Measurements from ENCODE around the gene UNC5A. TPM values are rescaled to one million over a fixed set of nuclear protein-coding genes. Genes with fewer than 3 reads are reported as not detected.

The UNC5A gene
- total RNA-seq, 1 experiment from 2014 or later, result 0.07 TPM

DNA sequence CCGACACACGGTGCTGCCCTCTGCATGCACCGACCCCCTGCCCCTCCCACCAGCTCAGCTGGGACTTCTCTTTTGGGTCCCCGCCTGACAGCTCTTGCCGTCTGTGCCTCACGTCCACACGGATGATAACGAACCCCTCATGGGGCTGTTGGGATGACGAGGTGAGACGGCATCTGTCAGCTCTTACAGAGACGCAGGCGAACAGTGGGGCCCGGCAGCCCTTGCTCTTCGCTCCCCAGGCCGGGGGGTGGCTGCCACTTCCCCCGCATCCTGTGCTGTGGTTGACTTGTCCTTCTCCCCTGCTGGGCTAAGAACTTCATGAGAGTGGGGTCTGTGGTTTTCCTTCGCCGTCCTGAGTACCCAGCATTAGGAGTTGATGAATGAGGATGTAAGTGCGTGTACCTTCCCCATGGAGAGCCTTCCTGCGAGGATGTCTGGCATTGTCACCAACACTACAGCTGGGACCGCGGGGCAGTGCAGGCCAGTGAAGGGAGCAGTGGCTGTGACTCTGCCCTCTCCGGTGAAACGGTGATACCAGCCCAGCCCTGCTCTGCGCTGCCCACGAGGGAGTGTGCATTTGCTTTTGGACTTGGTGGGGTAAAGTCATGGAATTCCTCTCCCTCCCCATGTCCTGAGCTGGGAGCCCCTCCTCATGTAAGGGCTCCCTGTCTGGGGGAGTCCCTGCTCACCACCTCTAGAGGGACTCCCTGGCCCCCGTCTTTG is 65.6 kb downstream of the UNC5A start:
- Histone ChIP-seq H3K9ac (ENCODE audit: low read length) (no peak overlapping the region), H3F3A (ENCODE audit: low read length, unreplicated experiment) (no peaks in the 10 kb centered on the region), H3K4me3 (ENCODE audit: low read length) (no peak overlapping the region), H2AFZ (ENCODE audit: low read length) (no peak overlapping the region), H3K4me1 (ENCODE audit: insufficient read depth, low read length) (no peaks in the 10 kb centered on the region), H3K4me2 (ENCODE audit: low read length) (no peak overlapping the region), H3K36me3 (ENCODE audit: low read depth, low read length) (no peaks in the 10 kb centered on the region), H3K79me2 (ENCODE audit: low read length) (no peaks in the 10 kb centered on the region), H3K27ac (ENCODE audit: low read length) (no peak overlapping the region), H3K27me3 (ENCODE audit: low read length) (peaks cover 25% of the 10 kb centered on the region), H4K20me1 (ENCODE audit: low read length) (no peaks in the 10 kb centered on the region), H3K9me2 (replicated peaks; ENCODE audit: low read length) (no peaks in the 10 kb centered on the region), H3K9me3 (ENCODE audit: low read length) (no peaks in the 10 kb centered on the region)
- ATAC-seq (no peak), DNase-seq (no peak)
- TF ChIP-seq, protein P1, sequence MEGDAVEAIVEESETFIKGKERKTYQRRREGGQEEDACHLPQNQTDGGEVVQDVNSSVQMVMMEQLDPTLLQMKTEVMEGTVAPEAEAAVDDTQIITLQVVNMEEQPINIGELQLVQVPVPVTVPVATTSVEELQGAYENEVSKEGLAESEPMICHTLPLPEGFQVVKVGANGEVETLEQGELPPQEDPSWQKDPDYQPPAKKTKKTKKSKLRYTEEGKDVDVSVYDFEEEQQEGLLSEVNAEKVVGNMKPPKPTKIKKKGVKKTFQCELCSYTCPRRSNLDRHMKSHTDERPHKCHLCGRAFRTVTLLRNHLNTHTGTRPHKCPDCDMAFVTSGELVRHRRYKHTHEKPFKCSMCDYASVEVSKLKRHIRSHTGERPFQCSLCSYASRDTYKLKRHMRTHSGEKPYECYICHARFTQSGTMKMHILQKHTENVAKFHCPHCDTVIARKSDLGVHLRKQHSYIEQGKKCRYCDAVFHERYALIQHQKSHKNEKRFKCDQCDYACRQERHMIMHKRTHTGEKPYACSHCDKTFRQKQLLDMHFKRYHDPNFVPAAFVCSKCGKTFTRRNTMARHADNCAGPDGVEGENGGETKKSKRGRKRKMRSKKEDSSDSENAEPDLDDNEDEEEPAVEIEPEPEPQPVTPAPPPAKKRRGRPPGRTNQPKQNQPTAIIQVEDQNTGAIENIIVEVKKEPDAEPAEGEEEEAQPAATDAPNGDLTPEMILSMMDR (conservative IDR thresholded peaks at IDR 0.05; ENCODE audit: low read depth, low read length), result no peak
- no peak for TF ChIP-seq EZH2phosphoT487 (IDR thresholded peaks at IDR 0.05; ENCODE audit: borderline replicate concordance, low read length)
- TF ChIP-seq EZH2 (IDR thresholded peaks at IDR 0.05; ENCODE audit: low read length, unreplicated experiment), result no peak
- BruUV-seq (replicated peaks), result no TSS peak
- POLR2A ChIA-PET (ENCODE audit: unreplicated experiment), result no interaction called here
- intact Hi-C loops (cut with micrococcal nuclease), result no loop called here
- CTCF ChIA-PET, result no interaction called here

DNA sequence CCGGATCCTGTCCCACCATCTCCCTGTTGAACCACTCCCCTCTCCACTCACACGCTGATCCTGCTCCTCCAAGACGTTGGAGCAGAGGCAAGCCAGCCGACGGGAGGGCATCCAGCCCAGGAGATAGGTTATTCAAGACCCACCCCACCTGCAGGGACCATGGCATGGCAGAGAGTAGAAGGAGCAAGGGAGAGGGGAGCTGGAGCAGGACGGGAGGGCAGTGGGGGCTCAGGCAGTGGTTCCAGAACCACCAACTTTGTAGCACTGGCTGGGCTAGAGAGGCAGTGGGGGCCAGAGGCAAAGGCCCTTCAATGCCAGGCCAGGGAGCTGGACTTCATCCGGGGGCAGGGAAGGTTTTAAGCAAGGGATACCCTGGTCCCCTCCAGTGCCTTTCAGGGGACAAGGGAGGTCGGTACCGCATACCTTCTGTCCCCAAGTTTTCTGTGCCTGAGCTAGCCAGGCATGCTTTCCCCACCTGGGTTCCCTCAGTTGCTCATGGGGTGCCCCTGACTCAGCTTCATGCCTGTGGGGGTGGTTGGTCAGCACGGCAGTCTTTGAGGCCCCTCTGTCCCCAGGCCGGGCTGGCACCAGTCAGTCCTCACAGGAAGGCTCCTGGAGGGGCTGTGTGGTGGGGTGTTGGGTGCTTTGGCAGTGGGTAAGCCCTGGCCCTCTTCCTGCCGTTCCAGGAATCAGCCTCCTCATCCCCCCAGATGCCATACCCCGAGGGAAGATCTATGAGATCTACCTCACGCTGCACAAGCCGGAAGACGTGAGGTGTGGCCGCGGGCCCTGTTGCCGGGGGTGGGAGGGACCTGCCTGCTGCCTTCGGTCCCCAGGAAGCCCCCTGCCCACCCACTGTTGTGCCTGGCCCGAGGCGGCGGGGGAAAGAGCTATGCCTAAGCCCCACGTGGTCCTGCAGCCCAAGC is 66.4 kb downstream of the UNC5A start:
- CTCF ChIA-PET, result no interaction called here
- no peak for ATAC-seq
- H3K9ac ChIP-seq (ENCODE audit: low read length), result no peak overlapping the region

More for the DNA sequence above, 66.4 kb downstream of the UNC5A start:
- no peaks in the 10 kb centered on the region for H3K79me2 ChIP-seq (ENCODE audit: low read length)
- H2AFZ ChIP-seq (ENCODE audit: low read length), result no peak overlapping the region
- H3K9me2 ChIP-seq (replicated peaks; ENCODE audit: low read length), result no peaks in the 10 kb centered on the region
- H3F3A ChIP-seq (ENCODE audit: low read length, unreplicated experiment), result no peaks in the 10 kb centered on the region
- POLR2A ChIA-PET (ENCODE audit: unreplicated experiment), result no interaction called here
- TF ChIP-seq EZH2phosphoT487 (IDR thresholded peaks at IDR 0.05; ENCODE audit: borderline replicate concordance, low read length) (no peak), EZH2 (IDR thresholded peaks at IDR 0.05; ENCODE audit: low read length, unreplicated experiment) (no peak)
- TF ChIP-seq, protein P1 (conservative IDR thresholded peaks at IDR 0.05; ENCODE audit: low read depth, low read length), result no peak
- BruUV-seq (replicated peaks), result no TSS peak
- no peaks in the 10 kb centered on the region for H4K20me1 ChIP-seq (ENCODE audit: low read length)
- intact Hi-C loops (cut with micrococcal nuclease), result no loop called here
- H3K4me1 ChIP-seq (ENCODE audit: insufficient read depth, low read length), result no peaks in the 10 kb centered on the region
- H3K4me2 ChIP-seq (ENCODE audit: low read length), result no peak overlapping the region
- no peak overlapping the region for H3K27ac ChIP-seq (ENCODE audit: low read length)
- no peaks in the 10 kb centered on the region for H3K36me3 ChIP-seq (ENCODE audit: low read depth, low read length)
- H3K9me3 ChIP-seq (ENCODE audit: low read length), result no peaks in the 10 kb centered on the region
- no peak for DNase-seq
- peaks cover 25% of the 10 kb centered on the region for H3K27me3 ChIP-seq (ENCODE audit: low read length)
- no peak overlapping the region for H3K4me3 ChIP-seq (ENCODE audit: low read length)

Measured in PC-3 (cell line).